ENCODE results near the gene DHH.

DNA sequence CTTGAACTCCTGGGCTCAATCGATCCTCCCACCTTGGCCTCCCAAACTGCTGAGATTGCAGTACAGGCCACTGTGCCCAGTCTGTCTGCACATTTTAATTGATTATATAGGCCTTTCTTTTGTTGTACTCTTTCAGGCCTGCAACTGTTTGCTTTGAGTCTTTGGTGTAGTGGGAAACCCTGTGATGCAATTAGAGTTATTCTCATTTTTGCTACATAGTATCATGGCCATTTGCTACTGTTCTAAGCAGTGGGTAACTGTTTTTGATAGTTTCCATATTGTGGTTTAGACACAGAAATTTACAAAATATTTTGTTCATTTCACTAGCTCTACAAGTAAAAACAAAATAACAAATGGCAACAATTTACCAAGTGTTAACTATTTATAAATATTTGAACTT is 42.9 kb upstream of the DHH start:
- TF ChIP-seq, protein P1, sequence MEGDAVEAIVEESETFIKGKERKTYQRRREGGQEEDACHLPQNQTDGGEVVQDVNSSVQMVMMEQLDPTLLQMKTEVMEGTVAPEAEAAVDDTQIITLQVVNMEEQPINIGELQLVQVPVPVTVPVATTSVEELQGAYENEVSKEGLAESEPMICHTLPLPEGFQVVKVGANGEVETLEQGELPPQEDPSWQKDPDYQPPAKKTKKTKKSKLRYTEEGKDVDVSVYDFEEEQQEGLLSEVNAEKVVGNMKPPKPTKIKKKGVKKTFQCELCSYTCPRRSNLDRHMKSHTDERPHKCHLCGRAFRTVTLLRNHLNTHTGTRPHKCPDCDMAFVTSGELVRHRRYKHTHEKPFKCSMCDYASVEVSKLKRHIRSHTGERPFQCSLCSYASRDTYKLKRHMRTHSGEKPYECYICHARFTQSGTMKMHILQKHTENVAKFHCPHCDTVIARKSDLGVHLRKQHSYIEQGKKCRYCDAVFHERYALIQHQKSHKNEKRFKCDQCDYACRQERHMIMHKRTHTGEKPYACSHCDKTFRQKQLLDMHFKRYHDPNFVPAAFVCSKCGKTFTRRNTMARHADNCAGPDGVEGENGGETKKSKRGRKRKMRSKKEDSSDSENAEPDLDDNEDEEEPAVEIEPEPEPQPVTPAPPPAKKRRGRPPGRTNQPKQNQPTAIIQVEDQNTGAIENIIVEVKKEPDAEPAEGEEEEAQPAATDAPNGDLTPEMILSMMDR (IDR thresholded peaks at IDR 0.05; ENCODE audit: insufficient read depth, low read length): no peak
- TF ChIP-seq GABPA (IDR thresholded peaks at IDR 0.05; ENCODE audit: low read depth): no peak
- TF ChIP-seq, protein P2, sequence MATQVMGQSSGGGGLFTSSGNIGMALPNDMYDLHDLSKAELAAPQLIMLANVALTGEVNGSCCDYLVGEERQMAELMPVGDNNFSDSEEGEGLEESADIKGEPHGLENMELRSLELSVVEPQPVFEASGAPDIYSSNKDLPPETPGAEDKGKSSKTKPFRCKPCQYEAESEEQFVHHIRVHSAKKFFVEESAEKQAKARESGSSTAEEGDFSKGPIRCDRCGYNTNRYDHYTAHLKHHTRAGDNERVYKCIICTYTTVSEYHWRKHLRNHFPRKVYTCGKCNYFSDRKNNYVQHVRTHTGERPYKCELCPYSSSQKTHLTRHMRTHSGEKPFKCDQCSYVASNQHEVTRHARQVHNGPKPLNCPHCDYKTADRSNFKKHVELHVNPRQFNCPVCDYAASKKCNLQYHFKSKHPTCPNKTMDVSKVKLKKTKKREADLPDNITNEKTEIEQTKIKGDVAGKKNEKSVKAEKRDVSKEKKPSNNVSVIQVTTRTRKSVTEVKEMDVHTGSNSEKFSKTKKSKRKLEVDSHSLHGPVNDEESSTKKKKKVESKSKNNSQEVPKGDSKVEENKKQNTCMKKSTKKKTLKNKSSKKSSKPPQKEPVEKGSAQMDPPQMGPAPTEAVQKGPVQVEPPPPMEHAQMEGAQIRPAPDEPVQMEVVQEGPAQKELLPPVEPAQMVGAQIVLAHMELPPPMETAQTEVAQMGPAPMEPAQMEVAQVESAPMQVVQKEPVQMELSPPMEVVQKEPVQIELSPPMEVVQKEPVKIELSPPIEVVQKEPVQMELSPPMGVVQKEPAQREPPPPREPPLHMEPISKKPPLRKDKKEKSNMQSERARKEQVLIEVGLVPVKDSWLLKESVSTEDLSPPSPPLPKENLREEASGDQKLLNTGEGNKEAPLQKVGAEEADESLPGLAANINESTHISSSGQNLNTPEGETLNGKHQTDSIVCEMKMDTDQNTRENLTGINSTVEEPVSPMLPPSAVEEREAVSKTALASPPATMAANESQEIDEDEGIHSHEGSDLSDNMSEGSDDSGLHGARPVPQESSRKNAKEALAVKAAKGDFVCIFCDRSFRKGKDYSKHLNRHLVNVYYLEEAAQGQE (IDR thresholded peaks at IDR 0.05; ENCODE audit: insufficient replicate concordance, low read depth): no peak
- no peak for TF ChIP-seq POLR2AphosphoS5 (IDR thresholded peaks at IDR 0.05; ENCODE audit: low read depth)

All from HL-60 (cell line).